Measurements from ENCODE around the gene LASP1. TPM values are rescaled to one million over a fixed set of nuclear protein-coding genes. Genes with fewer than 3 reads are reported as not detected.
A peak's percentile ranks its signal among the peaks of the same experiment; 100 is the strongest.

The LASP1 gene
- total and polyA plus RNA-seq, 2 of the 8 experiments (the other 6 are each of a cell fraction or from before 2014, with no cell fraction given) = 114 to 180 TPM

DNA sequence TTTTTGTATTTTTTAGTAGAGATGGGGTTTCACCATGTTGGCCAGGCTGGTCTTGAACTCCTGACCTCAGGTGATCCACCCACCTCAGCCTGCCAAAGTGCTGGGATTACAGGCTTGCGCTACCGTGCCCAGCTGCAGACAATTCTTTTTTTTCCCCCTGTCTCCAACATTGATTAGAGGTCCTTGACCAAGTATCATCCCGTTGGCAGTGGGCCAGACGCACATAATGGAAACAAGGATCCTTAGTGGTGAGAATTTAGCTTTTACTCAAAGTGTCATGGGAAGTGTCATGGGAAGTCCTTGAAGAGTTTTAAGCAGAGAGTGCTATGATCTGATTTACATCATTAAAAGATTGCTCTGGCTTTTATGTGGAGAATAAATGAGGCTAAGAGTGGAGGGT is 99.4 kb downstream of the LASP1 start:
- peaks cover 2% of the 10 kb centered on the region; the same call in 1 of the 2 replicates for H3K23me2 ChIP-seq (ENCODE audit: low read depth, low read length)
- H3K4ac ChIP-seq (replicated peaks; ENCODE audit: insufficient read length, low read depth, low read length) = no peak overlapping the region
- H2AFZ ChIP-seq (ENCODE audit: low read length) = no peak overlapping the region
- no peak overlapping the region for H3K14ac ChIP-seq (ENCODE audit: insufficient read length)
- DNase-seq (ENCODE audit: low read depth in 1 of 2, low spot score in 2 of 2) (peak in 1 of 2 experiments; percentile 30), FAIRE-seq (no peak)
- H4K8ac ChIP-seq (ENCODE audit: extremely low read depth, insufficient read depth, low read length) = no peak overlapping the region
- no peak overlapping the region for H2BK120ac ChIP-seq (replicated peaks; ENCODE audit: low read depth, low read length)
- H4K5ac ChIP-seq (ENCODE audit: insufficient read length, low read depth, low read length) = no peak overlapping the region
- no peak overlapping the region for H3K56ac ChIP-seq (replicated peaks; ENCODE audit: insufficient read length, low read depth, low read length)
- no peak overlapping the region for H3K23ac ChIP-seq (ENCODE audit: insufficient read length)
- H2AK5ac ChIP-seq (ENCODE audit: low read depth, low read length) = no peak overlapping the region
- H3K9ac ChIP-seq (replicated peaks in 1 of 4; ENCODE audit: extremely low read depth in 1 of 4, low read depth in 3 of 4, low read length in 3 of 4) = no peak overlapping the region
- H3K27me3 ChIP-seq (replicated peaks in 1 of 4; ENCODE audit: control insufficient read depth in 3 of 4, extremely low read depth in 1 of 4, insufficient read depth in 3 of 4, low read length in 3 of 4) = no peaks in the 10 kb centered on the region
- peaks cover 0 to 2% (median 1%) of the 10 kb centered on the region in 4 experiments; a peak in 3 of 7 replicates for H3K4me1 ChIP-seq (replicated peaks in 1 of 4; ENCODE audit: control insufficient read depth in 3 of 4, insufficient read depth in 4 of 4, low read length in 3 of 4)
- no peak overlapping the region for H3K4me2 ChIP-seq (ENCODE audit: insufficient read depth in 1 of 2, low read depth in 2 of 2, low read length in 2 of 2)
- POLR2A ChIA-PET (ENCODE audit: partially characterized antibody) = interaction anchor here (3.1 kb wide), 1 partner anchor 45 kb away, joined by 13 read pairs; the partner anchor contains the start of gene LASP1NB
- H3K27ac ChIP-seq (ENCODE audit: low read depth, low read length) = no peak overlapping the region
- H2BK12ac ChIP-seq (ENCODE audit: low read depth, low read length) = no peak overlapping the region
- H3K18ac ChIP-seq (ENCODE audit: extremely low read depth, low read length) = no peak overlapping the region
- no peaks in the 10 kb centered on the region for H3K9me3 ChIP-seq (ENCODE audit: insufficient read depth in 2 of 2, low read depth in 1 of 2, low read length in 1 of 2)
- H4K20me1 ChIP-seq (replicated peaks in 1 of 2; ENCODE audit: control insufficient read depth in 1 of 2, insufficient read depth in 2 of 2, low read length in 2 of 2) = no peaks in the 10 kb centered on the region
- CTCF ChIA-PET (ENCODE audit: partially characterized antibody) = interaction anchor here (0.7 to 1.1 kb wide), 2 partner anchors 44 to 605 kb away, joined by 3 read pairs; no protein-coding TSS in a partner anchor
- TF ChIP-seq NRF1 (IDR thresholded peaks at IDR 0.05; ENCODE audit: low read depth, low read length) = no peak
- TF ChIP-seq, protein P1, sequence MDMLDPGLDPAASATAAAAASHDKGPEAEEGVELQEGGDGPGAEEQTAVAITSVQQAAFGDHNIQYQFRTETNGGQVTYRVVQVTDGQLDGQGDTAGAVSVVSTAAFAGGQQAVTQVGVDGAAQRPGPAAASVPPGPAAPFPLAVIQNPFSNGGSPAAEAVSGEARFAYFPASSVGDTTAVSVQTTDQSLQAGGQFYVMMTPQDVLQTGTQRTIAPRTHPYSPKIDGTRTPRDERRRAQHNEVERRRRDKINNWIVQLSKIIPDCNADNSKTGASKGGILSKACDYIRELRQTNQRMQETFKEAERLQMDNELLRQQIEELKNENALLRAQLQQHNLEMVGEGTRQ (IDR thresholded peaks at IDR 0.05; ENCODE audit: low read length) = no peak
- no peak for TF ChIP-seq FOSL1 (IDR thresholded peaks at IDR 0.05; ENCODE audit: insufficient read depth, low read depth, low read length)
- no peak for TF ChIP-seq CTBP2 (IDR thresholded peaks at IDR 0.05; ENCODE audit: borderline replicate concordance, insufficient read depth, insufficient read length, low read length)
- no peak overlapping the region for H3K4me3 ChIP-seq (ENCODE audit: extremely low read depth in 1 of 4, insufficient read depth in 2 of 4, low read depth in 3 of 4, low read length in 4 of 4)
- WGBS, 2 experiments (ENCODE audit: extremely low coverage in 1 of 2, insufficient coverage in 1 of 2, insufficient read length in 1 of 2, insufficient replicate concordance in 2 of 2, low coverage in 1 of 2, low lambda C conversion rate in 2 of 2, missing lambda C conversion rate in 1 of 2) = 91% methylated on average over 4 of the region's 4 CpGs; no CpG with 5 or more reads in 1 of the 2 experiments
- no peak overlapping the region for H4K91ac ChIP-seq (replicated peaks; ENCODE audit: insufficient read length, low read length)
- H3K79me2 ChIP-seq (ENCODE audit: control insufficient read depth in 1 of 2, insufficient read depth in 2 of 2, low read length in 2 of 2) = no peaks in the 10 kb centered on the region
- no peak overlapping the region for H2BK20ac ChIP-seq (ENCODE audit: low read length)
- no peaks in the 10 kb centered on the region for H3K36me3 ChIP-seq (ENCODE audit: control insufficient read depth in 2 of 4, insufficient read depth in 4 of 4, low read length in 3 of 4)
- no peaks in the 10 kb centered on the region for H3K79me1 ChIP-seq (ENCODE audit: low read depth, low read length)
- H2BK15ac ChIP-seq (ENCODE audit: low read length) = no peak overlapping the region
- H2BK5ac ChIP-seq (ENCODE audit: low read depth, low read length) = no peak overlapping the region

All from H1 (cell line).